Measurements from ENCODE around the gene SLC2A4RG.
"Not testable (repeated sequence)": the region's sequence is repeated elsewhere in the genome, so short reads cannot be mapped to it uniquely, and the experiment has no call there.

Gene SLC2A4RG

DNA sequence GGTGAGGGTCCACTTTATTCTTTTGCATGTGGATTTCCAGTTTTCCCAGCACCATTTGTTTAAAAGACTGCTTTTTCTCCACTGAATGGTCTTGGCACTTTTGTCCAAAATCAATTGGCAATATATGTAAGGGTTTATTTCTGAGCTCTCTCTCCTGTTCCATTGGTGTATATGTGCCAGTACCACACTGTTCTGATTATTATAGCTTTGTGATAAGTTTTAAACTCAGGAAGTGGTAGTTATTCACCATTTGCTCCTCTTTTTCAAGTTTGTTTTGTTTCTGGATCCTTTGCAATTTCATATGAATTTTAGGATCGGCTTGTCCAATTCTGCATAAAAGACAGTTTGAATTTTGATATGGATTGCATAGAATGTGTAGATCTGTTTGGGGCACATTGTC is 27.4 kb upstream of the SLC2A4RG start:
- no peak for DNase-seq (ENCODE audit: low read depth in 2 of 2)

DNA sequence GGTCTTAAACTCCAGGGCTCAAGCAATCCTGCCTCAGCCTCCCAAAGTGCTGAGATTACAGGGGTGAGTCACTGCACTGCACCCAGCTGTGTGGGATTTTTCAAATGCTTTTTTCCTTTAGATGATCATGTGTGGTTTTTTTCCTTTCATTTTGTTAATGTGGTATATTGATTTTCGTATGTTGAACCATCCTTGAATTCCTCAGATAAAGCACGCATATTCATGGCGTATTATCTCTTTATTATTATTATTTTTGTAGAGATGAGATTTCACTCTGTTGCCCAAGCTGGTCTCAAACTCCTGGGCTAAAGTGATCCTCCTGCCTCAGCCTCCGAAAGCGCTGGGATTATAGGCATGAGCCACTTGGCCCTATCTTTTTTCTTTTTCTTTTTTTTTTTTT is 24.7 kb upstream of the SLC2A4RG start:
- DNase-seq (ENCODE audit: low read depth in 2 of 2) = no peak

DNA sequence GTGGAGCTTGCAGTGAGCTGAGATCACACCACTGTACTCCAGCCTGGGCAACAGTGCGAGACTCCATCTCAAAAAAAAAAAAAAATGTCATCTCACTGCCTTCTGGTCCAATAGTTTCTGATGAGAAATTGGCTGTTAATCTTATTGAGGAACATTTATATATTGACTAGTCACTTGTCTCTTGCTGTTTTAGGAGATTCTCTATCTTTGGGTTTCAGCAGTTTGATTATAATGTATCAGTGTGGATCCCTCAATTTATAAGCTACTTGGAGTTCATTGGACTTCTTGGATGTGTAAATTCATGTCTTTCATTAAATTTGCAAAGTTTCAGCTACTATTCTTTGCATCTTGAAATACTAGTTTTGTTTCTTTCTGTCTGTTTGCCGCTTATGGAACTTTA is 20.6 kb upstream of the SLC2A4RG start:
- DNase-seq (ENCODE audit: low read depth in 2 of 2) = no peak

DNA sequence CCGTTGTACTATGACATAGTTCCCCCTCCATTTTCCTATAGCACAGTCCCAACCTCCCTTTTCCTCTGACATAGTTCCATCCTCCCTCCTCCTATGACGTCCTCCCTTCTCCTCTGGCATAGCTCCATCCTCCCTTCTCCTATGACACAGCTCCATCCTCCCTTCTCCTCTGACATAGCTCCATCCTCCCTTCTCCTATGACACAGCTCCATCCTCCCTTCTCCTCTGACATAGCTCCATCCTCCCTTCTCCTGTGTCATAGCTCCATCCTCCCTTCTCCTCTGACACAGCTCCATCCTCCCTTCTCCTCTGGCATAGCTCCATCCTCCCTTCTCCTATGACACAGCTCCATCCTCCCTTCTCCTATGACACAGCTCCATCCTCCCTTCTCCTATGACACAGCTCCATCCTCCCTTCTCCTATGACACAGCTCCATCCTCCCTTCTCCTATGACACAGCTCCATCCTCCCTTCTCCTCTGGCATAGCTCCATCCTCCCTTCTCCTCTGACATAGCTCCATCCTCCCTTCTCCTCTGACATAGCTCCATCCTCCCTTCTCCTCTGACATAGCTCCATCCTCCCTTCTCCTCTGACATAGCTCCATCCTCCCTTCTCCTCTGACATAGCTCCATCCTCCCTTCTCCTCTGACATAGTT is 16.5 kb upstream of the SLC2A4RG start:
- not testable (repeated sequence) for DNase-seq (ENCODE audit: low read depth in 2 of 2)

DNA sequence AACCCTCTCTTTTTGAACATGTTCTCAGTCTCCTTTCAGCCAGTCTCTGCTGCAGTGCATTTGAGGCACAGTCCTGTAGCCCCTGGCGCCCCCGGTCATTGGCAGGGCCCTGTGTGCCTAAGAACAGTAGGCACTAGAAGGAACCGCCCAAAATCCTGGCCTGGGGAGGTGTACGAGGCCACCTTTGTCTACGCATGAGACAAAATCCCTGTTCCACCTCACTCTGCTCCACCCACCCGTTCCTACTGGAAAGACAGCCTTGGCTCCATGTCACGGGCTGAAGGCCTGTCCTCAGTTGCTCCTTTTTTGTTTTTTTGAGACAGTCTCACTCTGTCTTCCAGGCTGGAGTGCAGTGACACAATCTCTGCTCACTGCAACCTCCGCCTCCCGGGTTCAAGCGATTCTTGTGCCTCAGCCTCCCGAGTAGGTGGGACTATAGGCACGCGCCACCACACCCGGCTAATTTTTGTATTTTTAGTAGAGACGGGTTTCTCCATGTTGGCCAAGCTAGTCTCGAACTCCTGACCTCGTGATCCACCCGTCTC is 9.3 kb upstream of the SLC2A4RG start:
- DNase-seq (ENCODE audit: low read depth in 2 of 2) = not testable (repeated sequence)

DNA sequence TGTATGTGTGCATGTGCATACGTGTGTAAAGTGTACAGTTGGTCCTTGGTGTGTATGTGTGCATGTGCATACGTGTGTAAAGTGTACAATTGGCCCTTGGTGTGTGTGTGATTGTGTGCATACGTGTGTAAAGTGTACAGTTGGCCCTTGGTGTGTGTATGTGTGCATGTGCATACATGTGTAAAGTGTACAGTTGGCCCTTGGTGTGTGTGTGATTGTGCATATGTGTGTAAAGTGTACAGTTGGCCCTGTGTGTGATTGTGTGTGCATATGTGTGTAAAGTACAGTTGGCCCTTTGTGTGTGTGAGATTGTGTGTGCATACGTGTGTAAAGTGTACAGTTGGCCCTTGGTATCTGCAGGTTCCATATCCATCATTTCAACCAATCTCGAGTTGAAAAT is 8.2 kb upstream of the SLC2A4RG start:
- DNase-seq (ENCODE audit: low read depth in 2 of 2) = no peak

DNA sequence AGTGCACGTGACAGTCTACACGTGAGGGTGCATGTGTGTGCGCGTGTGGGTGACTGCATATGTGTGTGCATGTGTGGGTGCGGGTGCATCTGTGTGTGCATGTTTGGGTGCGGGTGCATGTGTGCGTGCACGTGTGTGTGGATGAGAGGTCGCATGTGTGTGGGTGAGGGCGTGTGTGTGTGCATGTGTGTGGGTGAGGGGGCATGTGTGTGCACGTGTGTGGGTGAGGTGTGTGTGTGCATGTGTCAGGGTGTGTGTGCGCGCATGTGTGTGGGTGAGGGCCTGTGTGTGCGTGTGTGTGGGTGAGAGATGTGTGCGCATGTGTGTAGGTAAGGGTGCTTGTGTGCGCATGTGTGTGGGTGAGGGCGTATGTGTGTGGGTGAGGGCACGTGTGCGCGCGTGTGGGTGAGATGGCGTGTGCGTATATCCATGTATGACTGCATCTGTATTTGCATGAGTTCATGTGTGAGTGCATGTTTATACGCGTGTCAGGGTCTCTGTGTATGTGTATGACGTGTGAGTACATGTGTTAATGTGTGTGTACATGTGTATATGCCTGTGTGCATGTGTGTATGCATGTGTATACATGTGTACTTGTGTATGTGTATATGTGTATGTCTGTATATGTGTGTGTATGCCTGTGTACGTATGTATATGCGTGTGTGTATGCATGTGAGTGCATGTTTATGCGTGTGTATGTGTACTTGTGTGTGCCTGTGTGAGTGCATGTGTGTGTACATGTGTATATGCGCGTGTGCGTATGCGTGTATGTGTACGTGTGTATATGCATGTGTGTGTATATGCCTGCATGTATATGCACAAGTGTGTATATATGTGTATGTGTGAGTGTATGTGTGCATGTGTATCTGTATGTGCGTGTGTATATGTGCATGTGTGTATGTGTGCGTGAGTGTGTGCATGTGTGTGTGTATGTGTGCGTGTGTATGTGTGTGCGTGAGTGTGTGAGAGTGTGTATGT is 7.2 kb upstream of the SLC2A4RG start:
- DNase-seq (ENCODE audit: low read depth in 2 of 2) = no peak

DNA sequence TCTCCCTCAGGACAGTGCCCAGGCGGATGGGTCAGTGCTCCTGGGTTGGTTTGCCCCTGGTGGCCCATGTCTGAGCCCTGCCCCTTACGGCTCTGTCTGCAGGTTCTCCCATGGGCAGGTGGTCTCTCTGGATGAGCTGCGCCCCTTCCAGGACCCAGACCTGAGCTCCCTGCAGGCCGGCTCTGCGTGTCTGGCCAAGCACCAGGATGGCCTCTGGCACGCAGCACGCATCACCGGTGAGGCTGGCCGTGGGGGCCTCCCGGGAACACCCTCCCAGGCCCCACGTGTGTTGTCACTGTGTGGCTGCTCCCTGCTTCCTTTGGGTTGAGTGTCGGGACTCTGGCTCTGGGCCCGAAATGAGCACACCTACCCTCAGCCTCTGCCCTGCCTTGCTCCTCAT is 6.5 kb upstream of the SLC2A4RG start:
- no peak for DNase-seq (ENCODE audit: low read depth in 2 of 2)

DNA sequence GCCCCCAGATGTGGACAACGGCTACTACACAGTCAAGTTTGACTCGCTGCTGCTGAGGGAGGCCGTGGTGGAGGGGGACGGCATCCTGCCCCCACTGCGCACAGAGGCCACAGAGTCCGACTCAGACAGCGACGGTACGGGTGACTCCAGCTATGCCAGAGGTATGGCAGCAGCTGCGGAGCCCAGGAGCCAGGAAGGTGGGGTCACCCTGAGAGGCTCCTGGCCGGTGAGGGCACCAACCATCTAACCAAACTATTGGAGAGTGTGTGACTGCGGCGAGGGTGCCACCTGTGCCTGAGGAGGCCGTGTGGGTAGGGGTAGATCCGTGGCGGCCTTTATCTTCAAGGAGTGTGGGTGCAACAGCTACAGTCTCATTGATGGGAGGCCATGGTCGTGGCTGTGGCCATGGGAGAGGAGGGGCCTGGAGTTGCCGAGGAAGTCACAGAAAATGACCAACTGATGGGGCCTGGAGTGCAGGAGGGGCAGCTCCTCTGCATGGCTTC is 5.9 kb upstream of the SLC2A4RG start:
- DNase-seq (ENCODE audit: low read depth in 2 of 2) = no peak

DNA sequence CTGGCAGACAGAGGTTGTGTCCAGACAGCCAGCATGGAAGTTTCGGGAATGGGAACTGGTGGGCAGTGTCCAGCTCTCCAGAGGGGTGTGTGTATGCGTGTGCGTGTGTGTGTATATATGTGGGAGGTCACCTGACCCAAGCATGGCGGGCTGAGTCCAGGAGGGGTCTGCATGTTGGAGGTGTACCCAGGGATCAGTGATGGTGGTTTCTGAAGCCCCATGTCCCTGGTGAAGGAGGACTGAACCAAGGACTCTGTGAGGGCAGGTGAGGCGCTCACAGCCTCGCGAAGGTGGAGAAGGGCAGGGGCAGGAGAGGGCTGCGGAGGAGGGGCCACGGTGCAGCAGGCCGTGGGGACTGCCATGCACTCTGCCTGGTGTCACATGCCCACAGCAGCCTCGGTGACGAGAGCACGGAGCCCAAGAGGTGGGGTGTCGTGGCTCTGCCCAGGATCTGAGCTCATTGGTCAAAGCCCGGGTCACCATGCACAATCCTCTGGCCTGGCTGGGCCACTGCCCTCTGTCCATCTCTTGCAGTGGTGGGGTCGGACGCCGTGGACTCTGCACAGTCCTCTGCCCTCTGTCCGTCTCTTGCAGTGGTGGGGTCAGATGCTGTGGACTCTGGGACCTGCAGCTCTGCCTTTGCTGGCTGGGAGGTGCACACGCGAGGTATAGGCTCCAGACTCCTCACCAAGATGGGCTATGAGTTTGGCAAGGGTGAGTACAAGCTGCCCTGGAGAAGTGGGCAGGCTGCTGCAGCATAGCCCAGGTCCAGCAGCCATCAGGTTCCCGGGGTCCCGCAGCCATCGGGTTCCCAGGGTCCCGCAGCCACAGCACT is 5.2 kb upstream of the SLC2A4RG start:
- no peak for DNase-seq (ENCODE audit: low read depth in 2 of 2)

DNA sequence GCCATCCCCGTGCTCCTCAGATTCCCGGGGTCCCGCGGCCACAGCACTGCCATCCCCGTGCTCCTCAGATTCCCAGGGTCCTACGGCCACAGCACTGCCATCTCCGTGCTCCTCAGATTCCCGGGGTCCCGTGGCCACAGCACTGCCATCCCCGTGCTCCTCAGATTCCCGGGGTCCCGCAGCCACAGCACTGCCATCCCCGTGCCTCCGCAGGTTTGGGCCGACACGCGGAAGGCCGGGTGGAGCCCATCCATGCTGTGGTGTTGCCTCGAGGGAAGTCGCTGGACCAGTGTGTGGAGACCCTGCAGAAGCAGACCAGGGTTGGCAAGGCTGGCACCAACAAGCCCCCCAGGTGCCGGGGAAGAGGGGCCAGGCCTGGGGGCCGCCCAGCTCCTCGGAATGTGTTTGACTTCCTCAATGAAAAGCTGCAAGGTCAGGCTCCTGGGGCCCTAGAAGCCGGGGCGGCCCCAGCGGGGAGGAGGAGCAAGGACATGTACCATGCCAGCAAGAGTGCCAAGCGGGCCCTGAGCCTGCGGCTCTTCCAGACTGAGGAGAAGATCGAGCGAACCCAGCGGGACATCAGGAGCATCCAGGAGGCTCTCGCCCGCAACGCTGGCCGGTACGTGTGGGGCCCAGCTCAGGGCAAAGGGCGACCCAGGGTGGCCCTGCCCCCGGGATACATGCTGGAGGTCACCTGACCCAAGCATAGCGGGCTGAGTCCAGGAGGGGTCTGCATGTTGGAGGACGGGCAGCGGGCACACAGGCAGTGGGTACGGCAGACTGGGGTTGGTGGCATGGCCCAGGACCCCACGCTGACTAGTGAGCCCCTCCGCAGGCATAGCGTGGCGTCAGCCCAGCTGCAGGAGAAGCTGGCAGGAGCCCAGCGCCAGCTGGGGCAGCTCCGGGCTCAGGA is 4.4 kb upstream of the SLC2A4RG start:
- no peak for DNase-seq (ENCODE audit: low read depth in 2 of 2)

DNA sequence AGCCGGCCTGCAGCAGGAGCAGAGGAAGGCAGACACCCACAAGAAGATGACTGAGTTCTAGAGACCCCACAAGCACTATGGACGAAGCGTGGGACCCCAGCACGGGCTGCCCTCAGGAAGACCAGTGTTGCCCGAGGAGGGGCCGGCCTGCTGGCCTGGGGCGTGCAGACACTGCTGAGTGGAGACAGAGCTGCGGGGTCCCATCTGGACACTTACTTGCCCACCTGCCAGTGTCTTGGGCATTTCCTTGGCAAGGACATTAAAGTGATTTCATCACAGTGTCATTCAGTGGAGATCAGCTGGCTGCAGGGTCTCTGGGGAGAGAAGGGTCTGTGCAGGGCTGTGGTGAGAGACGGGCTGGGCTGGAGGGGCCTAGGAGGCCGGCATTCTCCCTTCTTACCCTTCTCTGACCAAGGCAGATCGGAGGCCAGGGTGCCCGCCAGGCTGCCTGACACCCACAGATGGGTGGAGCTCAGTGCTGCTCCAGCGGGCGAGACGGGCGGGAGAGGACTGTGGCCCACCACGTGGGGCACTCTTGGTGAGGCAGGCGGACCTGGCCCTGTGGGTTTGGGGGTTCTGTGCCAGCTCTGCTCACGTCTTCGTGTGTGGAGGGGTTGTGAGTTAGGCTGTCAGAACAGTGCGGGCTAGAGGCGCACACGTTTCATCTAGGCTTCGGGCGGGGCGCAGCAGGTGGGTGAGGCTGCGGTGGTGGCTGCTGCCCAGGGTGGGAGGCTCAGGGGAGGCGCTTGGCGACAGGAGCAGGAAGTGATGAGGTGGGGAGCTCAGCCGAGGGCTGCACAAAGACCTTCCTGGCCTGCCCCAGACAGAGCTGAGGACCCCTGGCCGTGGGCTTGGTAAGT is 3.5 kb upstream of the SLC2A4RG start, which contains the start of gene LIME1:
Gene LIME1 (plus strand): TSS at position 806 of the 860 bp plus-strand sequence. CDS start 886 bp downstream, outside the sequence.
- no peak for DNase-seq (ENCODE audit: low read depth in 2 of 2)

DNA sequence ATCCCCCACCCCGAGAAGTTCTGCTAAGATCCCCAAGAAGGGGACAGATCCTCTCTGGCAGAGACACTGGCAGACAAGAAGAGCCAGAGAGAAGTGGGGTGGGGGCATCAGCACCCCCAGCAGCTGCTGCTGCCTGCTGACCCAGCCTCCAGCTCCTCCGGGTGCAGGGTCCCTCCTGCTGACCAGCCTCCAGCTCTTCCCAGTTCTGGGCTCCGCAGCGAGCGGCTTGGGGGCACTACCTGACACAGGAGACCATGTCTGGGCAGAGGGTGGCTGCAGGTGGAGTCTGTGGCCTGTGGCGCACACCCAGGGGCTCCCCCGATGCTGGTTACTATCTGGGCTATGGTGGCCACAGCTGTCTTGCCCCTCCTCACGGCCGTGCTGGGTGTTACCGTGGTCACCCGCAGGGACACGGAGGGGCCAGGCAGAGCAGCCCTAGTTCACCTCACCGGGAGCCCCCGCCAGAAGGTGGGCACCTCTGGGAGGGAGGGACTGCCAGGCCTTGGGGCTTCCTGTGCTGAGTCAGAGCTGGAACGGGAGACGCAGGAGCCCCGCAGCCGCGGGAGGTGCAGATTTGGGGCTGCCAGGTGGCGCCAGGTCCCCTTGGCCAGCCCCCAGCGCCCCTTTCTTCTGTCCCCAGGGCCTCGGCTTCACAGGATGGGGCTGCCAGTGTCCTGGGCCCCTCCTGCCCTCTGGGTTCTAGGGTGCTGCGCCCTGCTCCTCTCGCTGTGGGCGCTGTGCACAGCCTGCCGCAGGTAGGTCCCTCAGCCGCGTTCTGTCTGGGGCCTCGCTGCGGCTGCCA is 2.5 kb upstream of the SLC2A4RG start:
- no peak for DNase-seq (ENCODE audit: low read depth in 2 of 2)

DNA sequence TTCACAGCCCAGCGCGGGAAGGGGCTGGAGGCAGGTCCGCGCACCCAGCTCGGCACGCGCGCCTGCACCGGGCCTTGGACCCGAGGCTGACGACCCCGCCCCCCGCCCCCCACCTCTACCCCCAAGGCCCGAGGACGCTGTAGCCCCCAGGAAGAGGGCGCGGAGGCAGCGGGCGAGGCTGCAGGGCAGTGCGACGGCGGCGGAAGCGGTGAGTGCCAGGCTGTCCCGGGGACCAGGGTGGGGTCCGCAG is 2.0 kb upstream of the SLC2A4RG start:
- DNase-seq (ENCODE audit: low read depth in 2 of 2) = no peak

DNA sequence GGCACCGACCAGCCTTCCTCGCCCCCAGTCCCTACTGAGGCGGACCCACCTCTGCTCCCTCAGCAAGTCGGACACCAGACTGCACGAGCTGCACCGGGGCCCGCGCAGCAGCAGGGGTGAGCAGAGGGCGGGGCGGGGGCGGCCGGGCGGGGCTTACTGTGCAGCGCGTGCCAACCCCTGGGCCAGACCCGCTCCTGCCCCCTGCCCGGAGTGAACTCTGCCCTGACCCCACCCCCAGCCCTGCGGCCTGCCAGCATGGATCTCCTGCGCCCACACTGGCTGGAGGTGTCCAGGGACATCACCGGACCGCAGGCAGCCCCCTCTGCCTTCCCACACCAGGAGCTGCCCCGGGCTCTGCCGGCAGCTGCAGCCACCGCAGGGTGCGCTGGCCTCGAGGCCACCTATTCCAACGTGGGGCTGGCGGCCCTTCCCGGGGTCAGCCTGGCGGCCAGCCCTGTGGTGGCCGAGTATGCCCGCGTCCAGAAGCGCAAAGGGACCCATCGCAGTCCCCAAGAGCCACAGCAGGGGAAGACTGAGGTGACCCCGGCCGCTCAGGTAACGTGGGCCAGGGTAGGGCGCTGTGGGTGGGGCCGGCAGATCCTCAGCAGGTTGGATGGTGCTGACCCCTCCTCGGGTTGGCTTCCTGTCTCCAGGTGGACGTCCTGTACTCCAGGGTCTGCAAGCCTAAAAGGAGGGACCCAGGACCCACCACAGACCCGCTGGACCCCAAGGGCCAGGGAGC is 1.5 kb upstream of the SLC2A4RG start:
- DNase-seq (ENCODE audit: low read depth in 2 of 2) = no peak

DNA sequence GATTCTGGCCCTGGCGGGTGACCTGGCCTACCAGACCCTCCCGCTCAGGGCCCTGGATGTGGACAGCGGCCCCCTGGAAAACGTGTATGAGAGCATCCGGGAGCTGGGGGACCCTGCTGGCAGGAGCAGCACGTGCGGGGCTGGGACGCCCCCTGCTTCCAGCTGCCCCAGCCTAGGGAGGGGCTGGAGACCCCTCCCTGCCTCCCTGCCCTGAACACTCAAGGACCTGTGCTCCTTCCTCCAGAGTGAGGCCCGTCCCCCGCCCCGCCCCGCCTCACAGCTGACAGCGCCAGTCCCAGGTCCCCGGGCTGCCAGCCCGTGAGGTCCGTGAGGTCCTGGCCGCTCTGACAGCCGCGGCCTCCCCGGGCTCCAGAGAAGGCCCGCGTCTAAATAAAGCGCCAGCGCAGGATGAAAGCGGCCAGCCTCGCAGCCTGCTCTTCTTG is 868 bp upstream of the SLC2A4RG start:
- no peak for DNase-seq (ENCODE audit: low read depth in 2 of 2)

DNA sequence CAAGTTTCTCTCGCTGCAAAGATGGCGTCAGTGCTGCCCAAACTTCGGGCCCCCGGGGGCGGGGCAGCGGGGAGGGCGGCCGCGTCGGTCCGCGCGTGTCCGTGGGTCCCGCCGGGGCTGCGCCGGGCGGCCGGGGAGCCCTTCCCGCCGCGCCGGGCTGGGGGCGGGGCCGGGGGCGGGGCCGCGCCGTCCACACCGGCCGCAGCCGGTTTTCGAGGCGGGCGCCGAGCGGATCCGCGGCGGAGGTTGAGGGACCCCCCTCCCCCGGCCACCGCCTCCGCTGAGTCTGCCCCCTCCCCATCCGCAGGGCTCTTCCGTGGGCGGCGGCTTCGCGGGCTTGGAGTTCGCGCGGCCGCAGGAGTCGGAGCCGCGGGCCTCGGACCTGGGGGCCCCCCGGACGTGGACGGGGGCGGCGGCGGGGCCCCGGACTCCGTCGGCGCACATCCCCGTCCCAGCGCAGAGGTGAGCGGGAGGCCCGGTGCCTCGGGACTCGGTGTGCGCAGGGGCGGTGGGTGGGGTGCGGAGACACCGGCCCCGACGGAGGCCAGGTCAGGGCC is 572 bp downstream of the SLC2A4RG start:
- DNase-seq (ENCODE audit: low read depth in 2 of 2) = no peak
